ENCODE measurements around the gene VEPH1.
A peak's percentile ranks its signal among the peaks of the same experiment; 100 is the strongest.

The VEPH1 gene

DNA sequence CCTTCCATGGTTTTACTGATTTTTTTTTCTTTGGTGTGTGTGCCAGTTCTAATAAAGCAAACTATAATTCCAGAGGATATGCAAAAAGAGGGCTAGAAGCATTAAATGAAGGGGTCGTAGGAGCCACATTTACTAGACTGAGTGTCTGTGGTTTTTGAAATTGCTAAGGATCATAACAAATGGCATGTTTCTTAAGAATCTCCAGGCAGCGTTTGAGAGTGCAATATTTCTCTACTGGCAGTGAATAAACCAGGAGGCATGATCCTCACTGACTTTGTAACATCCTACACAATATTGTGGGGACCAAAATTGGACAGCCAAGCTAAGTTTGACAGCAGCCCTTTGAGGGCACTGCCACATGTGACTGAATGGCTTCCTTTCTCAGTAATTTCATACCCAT, 227.4 kb downstream of the VEPH1 start:
- DNase-seq (ENCODE audit: extremely low read depth in 1 of 2, low read depth in 1 of 2): no peak

DNA sequence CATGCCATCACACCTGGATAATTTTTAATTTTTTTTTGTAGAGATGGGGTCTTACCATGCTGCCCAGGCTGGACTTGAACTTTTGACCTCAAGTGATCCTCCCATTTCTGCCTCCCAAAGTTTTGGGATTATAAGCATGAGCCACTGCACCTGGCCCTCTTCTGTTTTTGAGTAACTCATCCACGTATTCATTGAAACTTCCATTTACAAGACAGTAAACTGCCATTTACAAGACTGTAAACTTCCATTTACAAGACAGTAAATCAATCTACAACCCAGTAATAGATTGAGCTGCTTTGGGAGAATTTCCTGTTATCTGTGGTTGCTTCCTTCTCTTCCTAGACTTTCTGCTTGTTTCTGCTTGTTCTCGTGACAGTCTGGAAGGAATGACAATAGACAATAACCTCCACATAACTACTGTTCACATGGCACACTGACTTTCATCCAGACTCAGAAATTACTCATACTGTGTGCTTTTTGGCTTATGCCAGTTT, 228.5 kb downstream of the VEPH1 start:
- no peak for DNase-seq (ENCODE audit: extremely low read depth in 1 of 2, low read depth in 1 of 2)

DNA sequence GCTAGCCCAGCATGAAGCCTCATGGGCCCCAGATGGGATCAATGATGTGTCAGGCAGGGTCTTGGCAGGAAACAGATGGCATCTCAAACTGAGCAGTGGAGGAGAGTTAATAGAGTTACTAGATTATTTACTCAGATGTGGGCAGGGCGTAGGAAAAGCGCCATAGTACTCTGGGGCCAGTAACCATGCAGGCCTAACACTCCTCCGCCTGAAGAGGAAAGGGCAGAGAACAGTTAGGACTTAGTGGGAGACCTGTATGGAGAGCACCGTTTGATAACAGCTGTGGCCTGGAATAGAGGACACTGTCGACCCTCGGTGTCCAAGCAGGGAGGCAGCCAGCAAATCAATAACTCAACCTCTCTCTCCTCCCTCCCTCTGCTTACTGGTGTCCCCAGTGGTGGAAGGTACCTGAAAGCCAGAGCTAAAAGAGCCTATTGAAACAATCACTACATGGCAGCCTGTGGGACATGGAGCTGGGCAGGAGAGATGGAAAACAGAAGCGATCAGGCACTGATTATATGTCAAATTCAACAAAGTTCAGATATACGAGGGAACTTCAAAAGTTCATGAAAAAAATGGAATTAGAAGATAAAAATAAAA, 231.8 kb downstream of the VEPH1 start:
- DNase-seq (ENCODE audit: extremely low read depth in 1 of 2, low read depth in 1 of 2): no peak

DNA sequence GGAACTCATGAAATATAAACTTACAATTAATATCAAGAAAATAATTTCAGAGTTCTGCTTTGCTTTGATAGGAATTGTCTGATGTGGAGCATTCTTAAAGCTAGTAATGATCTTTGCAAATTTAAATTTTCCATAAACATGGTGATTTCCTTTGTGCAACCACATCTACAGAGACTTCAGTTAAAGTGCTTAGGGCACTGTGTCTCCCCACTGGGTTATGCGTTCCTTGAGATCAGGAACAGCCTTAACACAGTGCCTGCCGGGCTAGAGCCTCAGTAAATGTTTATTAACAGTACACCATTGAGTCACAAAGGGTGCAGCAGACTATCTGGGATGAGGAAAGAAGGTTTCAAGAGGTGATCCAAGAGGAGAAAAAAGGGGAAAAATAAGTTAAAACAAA, 235.2 kb downstream of the VEPH1 start:
- DNase-seq (ENCODE audit: extremely low read depth in 1 of 2, low read depth in 1 of 2): no peak

DNA sequence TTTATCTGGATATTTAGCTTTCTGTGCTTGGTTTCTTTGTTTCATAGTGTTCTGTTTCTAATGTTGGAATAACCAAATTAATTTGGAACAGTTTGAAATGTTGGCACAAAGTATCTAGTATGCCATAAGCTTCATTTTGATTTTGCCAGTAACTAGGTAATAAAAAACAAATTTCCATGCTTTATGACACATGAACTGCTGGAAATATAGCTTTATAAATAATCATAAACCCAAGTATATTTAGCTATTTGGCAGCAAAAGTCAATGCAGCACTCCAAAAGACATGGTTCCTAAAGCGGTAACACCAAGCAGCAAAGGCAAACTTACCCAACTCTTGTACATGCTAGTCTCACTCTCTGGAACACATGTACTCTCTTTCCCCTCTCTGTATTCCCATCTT, 237.3 kb downstream of the VEPH1 start:
- no peak for DNase-seq (ENCODE audit: extremely low read depth in 1 of 2, low read depth in 1 of 2)

DNA sequence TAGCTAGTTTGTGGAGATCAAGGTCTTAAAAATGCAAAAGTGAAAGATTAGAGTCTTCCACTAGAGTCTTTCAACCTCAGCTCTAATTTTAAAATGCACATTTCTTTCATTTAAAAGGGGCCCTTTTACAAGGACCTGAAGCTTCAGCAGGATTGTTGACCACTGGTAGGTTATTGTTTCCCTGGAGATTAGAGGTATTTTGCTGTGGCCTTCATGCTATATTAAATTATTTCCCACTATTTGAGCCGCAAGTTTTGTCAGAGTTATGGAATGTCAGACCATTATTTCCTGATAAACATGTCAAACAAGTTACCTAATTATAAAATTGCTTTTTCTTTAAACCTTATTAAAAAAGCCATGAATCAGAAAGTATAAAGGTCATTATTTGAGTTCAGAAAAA, 240.2 kb downstream of the VEPH1 start:
- DNase-seq (ENCODE audit: extremely low read depth in 1 of 2, low read depth in 1 of 2): no peak

DNA sequence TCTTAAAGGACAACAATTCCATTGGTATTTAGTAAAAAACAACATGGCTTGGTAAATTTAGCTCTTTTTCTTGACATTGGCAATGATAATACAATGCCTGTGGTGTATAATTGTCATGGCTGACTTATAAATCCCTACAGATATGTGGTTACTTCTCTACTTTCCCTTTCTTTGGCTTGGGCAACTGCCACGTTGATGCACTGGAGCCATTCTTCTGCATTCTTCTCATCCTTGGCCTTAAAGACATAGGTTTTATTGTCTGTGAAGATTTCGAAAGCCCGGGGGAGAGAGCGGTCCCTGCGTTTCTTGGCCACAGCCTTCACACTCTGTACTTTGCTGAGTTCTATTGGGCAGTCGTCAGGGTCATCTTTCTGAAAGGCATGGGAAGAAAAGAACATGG, 242.2 kb downstream of the VEPH1 start:
- DNase-seq (ENCODE audit: extremely low read depth in 1 of 2, low read depth in 1 of 2): no peak

DNA sequence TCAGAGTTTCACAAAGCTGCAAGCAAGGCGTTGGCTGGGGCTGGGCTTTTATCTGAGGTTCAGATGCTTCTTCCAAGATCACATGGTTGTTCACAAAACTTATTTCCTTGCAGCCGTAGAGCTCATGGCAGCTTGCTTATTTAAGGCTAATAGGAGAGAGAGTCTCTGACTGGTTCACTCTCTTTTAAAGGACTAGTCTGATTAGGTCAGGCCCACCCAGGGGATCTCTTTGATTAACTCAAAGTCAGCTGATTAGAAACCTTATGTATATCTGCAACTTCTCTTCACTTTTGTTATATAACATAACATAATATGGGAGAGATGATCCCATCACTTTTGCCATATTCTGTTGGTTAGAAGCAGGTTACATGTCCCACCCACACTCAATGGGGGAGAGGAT, 243.4 kb downstream of the VEPH1 start:
- DNase-seq (ENCODE audit: extremely low read depth in 1 of 2, low read depth in 1 of 2): no peak

DNA sequence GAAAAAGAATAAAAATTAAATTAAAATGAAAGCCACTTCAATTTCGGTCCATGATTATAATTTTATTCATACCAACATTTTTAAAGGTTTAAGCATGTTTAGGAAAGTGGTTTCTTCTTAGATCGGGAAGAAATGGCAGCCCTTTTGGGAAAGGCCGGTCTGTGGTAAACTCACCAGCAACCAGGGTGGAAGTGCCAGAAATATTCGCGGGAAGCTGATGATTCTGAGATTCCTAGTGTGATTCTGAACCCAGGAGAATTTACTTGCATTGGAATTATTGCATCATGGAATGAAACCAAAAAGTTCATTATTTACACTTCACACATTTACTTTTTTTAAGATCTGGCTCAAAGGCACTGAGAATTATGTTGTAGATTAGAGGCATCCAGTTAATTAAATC, 246.1 kb downstream of the VEPH1 start:
- no peak for DNase-seq (ENCODE audit: extremely low read depth in 1 of 2, low read depth in 1 of 2)

DNA sequence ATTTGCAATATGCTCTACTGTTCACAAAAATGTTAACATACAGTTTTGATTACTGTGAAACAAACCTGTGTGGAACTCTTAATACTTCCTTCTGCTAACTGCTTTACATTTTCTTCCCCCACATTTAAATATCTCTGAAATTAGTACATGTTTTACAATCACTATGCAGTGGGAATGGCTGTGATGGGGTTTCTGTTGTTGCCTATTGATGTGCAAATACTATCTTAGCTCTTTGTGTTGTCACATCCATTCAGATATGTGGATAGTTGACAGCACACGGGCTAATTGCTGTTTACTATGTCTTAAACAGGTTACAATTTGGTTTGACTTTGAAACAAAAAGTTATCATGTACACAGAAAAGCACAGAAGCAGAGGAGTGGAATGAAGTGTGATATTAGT, 247.4 kb downstream of the VEPH1 start:
- no peak for DNase-seq (ENCODE audit: extremely low read depth in 1 of 2, low read depth in 1 of 2)

DNA sequence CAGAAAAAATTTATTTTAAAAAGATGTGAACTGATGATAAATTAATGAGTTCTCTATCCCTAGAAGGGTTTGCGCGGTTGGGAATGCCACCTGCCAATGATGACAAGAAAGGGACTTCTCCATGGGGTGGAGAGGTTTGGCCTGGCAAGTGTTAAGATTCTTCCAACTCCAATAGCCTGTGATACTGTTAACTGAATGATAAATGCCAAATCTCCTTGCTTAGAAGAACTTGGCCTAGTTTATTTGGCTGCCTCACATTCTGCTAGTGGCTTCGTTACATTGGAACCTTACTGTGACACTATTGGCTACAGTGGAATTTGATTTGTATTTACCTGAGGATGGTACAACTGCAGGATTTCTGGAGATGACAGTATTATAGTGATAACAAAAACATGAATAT, 251.5 kb downstream of the VEPH1 start:
- DNase-seq (ENCODE audit: extremely low read depth in 1 of 2, low read depth in 1 of 2): no peak

DNA sequence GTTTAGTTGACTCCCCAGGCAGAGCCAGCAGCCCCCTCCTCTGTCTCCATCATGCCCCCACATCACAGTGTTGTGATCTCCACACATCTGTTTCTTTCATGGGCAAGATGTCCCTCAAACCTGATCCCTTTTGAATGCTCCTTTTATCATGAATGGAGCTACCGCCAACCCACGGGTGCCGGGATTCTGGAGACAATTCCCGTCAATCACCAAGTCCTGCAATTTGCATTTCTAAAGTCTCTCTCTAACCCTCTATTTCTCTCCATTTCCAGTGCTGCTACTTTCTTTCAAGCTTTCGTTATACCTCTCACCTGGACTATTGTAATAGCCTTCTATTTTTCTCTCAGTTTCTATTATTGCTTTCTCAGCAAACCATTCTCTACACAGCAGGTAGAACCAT, 253.6 kb downstream of the VEPH1 start:
- DNase-seq (ENCODE audit: extremely low read depth in 1 of 2, low read depth in 1 of 2): no peak

DNA sequence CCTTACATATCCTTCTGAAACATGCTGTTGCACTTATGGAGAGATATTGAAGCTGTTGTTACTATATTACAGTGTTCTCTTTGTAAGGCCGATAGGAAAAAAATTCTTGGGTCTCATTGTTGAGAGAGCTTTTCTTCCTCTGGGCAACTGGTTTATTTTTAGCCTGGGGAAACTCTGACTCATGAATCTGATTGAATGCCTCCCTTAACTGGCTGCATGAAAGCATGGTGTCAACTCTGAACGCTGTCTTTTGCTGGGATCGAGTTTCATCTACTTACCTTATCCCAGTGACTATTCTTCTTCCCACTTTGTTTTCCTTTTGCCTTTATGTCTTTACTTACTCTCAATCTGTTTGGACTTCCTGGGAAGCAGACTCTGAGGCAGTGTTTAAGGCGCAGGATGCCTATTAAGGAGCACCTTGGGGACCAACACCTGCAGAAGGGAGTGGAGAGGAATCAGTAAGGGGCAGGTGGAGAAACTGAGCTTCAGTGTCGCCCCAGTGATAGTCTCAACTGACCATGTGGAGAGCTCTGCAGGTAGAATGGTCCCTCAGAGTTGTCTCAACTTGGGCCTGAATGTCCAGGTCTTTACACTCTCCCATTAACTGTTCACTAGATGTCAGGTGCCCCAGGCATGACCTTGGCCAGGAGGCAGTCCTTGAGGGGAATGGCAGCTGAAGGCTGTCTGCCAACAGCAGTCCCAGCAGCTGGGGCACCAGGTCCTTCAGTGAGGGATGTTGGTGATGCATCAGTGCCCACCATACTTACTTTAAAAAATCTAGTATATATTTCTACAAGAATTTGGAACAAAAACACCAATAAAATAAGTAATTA, 254.4 kb downstream of the VEPH1 start:
- DNase-seq (ENCODE audit: extremely low read depth in 1 of 2, low read depth in 1 of 2): no peak

DNA sequence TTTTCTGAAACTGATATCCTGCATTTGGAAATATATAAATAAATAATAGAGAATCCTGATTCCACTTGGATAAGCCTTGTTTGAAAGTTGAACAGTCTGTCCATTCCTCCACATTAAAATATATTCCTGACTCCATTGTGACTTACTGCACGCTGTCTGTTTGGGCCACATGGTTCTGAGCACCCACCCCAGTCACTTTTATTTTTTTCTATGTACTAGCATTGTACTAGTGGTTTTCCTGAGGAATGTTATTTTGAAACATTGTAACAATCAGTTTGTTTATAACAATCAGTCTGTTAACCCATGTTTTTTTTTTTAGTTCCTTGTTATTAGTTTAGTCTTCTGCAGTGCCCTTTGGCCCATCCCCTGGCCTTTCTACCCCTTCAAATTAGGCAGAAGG, 255.8 kb downstream of the VEPH1 start:
- no peak for DNase-seq (ENCODE audit: extremely low read depth in 1 of 2, low read depth in 1 of 2)

DNA sequence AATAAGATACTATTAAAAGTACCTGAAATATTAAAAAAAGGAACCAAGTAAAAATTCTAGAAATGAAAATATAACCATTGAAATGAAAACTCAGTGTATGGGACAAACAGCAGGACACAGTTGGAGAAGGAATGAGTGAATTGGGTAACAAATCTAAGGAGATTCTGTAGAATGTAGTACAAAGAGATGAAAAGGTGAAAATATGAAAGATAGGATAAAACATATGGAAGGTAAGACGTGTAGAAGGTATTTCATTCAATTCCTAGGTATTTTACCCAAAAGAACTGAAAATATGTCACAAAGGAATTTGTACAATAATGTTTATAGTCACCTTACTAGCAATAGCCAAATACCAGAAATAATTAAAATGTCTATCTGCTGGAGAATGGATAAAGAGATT, 260.4 kb downstream of the VEPH1 start:
- DNase-seq (ENCODE audit: extremely low read depth in 1 of 2, low read depth in 1 of 2): no peak

DNA sequence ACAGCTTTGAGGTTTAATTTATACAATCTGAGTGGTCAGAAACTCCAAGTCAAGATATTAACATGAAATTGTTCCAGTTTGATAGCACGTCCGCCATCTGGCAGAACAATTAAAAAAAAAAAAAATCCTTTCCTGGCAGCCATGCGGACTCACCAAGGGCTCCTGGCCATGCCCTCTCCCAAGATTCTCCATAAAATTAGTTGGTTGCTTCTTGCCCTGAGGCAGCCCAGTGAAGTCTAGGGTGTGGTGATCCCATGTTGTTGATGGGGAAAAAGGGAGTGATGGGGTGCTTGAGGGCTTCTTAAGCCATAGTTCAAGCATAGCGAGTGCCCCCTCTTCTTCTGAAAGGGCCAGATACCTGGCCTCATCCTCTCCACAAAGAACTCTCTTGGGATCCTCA, 261.6 kb downstream of the VEPH1 start:
- DNase-seq (ENCODE audit: extremely low read depth in 1 of 2, low read depth in 1 of 2): no peak

DNA sequence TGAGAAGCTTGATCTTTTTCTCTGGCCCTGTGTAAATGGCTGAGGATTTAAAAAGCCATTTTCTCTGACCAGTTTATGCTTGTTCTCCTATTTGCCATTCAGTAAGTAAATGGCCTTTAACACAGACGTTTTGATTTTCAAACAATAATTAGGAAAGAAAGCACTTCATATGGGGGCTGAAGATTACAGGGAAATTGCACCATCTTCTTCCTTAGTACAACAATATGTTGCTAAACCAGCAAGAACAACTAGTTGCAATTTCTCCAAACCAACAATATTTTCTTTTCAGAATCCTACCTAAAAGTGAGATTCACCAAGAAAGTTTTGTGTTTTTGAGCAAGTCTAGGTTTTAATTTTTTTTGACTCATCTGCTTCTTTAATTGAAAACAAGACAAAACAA, 262.8 kb downstream of the VEPH1 start:
- DNase-seq (ENCODE audit: extremely low read depth in 1 of 2, low read depth in 1 of 2): no peak

DNA sequence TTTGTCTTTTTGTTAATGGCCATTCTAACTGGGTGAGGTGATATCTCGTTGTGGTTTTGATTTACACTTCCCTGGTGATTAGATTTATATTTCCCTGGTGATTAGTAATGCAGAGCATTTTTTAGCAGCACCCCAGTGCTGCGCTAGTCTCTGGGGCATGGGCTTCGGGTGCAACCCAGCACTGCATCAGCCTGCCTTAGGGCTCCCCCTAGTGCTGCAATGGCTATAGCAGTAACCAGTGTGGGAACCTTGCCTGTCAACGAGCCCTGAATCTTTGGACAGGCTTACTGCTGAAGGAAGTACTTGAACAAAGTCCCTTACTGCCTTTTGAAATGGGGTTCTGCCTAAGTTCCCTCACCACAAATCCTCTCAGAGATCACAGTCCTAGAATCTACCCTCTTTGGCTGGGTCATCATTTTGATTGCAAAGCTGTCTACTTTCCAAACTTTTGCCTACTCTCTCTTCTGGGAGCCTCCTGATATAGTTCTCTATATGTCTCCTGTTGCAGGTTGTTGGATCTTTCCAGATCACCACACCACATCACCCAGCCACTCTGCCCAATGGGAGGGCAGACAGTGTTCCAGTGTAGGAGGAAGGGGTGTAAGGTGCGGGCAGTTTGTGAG, 264.0 kb downstream of the VEPH1 start:
- DNase-seq (ENCODE audit: extremely low read depth in 1 of 2, low read depth in 1 of 2): peak; percentile 27 to 59

DNA sequence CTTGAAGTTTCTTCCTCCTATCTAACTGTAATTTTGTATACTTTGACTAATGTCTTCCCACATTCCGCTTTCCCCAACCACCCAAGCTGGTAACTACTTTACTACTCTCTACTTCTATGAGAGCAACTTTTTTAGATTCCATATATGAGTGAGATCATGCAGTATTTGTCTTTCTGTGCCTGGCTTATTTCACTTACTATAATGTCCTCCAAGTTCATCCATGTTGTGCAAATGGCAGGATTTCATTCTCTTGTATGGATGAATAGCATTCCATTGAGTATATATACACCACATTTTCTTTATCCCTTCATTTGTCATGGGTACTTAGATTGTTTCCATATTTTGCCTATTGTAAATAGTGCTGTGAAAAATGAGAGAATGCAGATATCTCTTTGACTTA, 264.8 kb downstream of the VEPH1 start:
- no peak for DNase-seq (ENCODE audit: extremely low read depth in 1 of 2, low read depth in 1 of 2)

DNA sequence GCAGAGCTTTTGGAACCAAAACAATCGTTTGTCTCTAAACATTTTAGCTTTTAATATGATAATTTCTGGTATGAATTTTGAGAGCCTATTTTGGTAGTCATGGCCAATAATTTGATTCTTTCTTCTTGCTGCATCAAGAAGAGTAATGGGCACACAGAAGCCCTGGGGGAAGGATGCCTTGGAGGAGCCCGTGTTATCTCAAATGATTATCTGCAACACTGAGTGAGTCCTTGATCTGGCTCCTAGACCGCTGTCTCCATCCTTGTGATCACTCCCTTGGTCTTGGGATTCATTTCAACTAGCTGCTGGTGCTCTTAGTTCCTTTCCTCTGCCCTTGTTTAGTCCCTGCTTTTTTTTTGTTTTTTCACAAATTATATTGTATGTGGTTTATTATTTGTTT, 265.3 kb downstream of the VEPH1 start:
- no peak for DNase-seq (ENCODE audit: extremely low read depth in 1 of 2, low read depth in 1 of 2)

DNA sequence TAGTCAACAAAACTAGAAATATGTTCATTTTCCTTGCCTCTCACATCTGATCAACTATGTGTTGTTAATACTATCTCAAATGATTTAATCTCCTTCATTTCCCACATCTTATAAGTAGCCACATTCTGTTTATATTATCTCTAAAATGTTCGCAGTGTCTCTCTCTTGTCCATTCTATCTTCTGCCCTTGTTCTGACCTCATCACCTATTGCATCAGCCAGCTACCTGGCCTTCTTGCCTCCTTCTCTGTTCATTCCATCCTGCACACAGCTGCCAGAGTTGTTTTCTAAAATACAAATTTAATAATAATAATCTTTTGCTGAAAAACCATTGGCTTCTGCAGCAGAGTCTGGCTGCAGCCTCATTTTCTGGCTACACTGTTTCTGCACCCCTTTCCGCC, 267.9 kb downstream of the VEPH1 start:
- no peak for DNase-seq (ENCODE audit: extremely low read depth in 1 of 2, low read depth in 1 of 2)

DNA sequence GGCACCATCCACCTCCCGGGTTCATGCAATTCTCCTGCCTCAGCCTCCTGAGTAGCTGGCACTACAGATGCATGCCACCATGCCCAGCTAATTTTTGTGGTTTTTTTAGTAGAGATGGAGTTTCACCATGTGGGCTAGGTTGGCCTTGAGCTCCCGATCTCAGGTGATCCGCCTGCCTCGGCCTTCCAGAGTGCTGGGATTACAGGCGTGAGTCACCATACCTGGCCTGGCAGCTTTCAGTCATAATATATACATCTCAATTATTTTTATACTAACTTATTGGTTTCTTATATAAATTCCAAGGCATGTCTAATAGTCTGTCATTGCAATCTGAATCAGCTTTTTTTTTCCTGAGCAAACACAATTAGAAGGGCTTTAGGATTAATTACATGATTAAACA, 269.3 kb downstream of the VEPH1 start:
- DNase-seq (ENCODE audit: extremely low read depth in 1 of 2, low read depth in 1 of 2): no peak

All from activated CD8-positive, alpha-beta memory T cell treated with anti-CD3 and anti-CD28 coated beads for 1 hour (primary cell).